ENCODE results near the gene CLEC4M. TPM values are rescaled to one million over a fixed set of nuclear protein-coding genes. Genes with fewer than 3 reads are reported as not detected.

CLEC4M gene
- total and polyA plus RNA-seq, 2 of the 8 experiments (the other 6 are each of a cell fraction or from before 2014, with no cell fraction given), result not detected

DNA sequence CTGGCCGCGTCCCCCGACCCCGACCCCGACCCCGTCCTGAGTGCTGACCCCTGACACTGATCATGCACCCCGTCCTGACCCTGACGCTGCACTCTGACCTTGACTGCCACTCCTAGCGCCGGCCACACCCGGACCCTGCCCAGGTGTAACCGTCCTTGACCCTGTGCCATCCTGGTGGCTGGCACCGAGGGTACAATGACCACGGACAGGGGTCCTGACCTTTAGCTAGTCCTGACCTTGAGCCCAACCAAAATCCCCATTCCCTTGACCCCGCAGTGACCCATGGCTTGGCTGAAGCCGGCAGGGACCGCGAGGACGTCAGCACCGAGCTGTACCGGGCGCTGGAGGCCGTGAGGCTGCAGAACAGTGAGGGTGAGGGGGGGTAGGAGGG is 25.9 kb downstream of the CLEC4M start:
- WGBS, 2 experiments (ENCODE audit: extremely low coverage in 1 of 2, insufficient coverage in 1 of 2, insufficient read length in 1 of 2, insufficient replicate concordance in 2 of 2, low coverage in 1 of 2, low lambda C conversion rate in 2 of 2, missing lambda C conversion rate in 1 of 2), result 5% methylated on average over 18 of the region's 23 CpGs; no CpG with 5 or more reads in 1 of the 2 experiments
- no peak overlapping the region for H3K56ac ChIP-seq (replicated peaks; ENCODE audit: insufficient read length, low read depth, low read length)
- H3K27me3 ChIP-seq (replicated peaks in 1 of 4; ENCODE audit: control insufficient read depth in 3 of 4, extremely low read depth in 1 of 4, insufficient read depth in 3 of 4, low read length in 3 of 4), result peaks cover 13 to 35% (median 29%) of the 10 kb centered on the region in 4 experiments
- H2AFZ ChIP-seq (ENCODE audit: low read length), result peak overlapping the region; percentile 17; the same call in 1 of the 2 replicates
- H3K4me1 ChIP-seq (replicated peaks in 1 of 4; ENCODE audit: control insufficient read depth in 3 of 4, insufficient read depth in 4 of 4, low read length in 3 of 4), result peaks cover 0 to 19% (median 12%) of the 10 kb centered on the region in 4 experiments; a peak in 6 of 7 replicates
- H3K9ac ChIP-seq (replicated peaks in 1 of 4; ENCODE audit: extremely low read depth in 1 of 4, low read depth in 3 of 4, low read length in 3 of 4), result no peak overlapping the region; a peak in 1 of 7 replicates
- H4K5ac ChIP-seq (ENCODE audit: insufficient read length, low read depth, low read length), result peak overlapping the region; percentile 5
- no peaks in the 10 kb centered on the region for H3K79me2 ChIP-seq (ENCODE audit: control insufficient read depth in 1 of 2, insufficient read depth in 2 of 2, low read length in 2 of 2)
- H3K23me2 ChIP-seq (ENCODE audit: low read depth, low read length), result peaks cover 15% of the 10 kb centered on the region
- no peaks in the 10 kb centered on the region for H3K79me1 ChIP-seq (ENCODE audit: low read depth, low read length)
- no peak overlapping the region for H3K23ac ChIP-seq (ENCODE audit: insufficient read length)
- H2BK5ac ChIP-seq (ENCODE audit: low read depth, low read length), result no peak overlapping the region; the same call in 1 of the 2 replicates
- H3K18ac ChIP-seq (ENCODE audit: extremely low read depth, low read length), result no peak overlapping the region
- peak overlapping the region; percentile 87 to 99 for H3K4me2 ChIP-seq (ENCODE audit: insufficient read depth in 1 of 2, low read depth in 2 of 2, low read length in 2 of 2)
- H4K91ac ChIP-seq (replicated peaks; ENCODE audit: insufficient read length, low read length), result no peak overlapping the region
- no peak overlapping the region for H2BK20ac ChIP-seq (ENCODE audit: low read length)
- 0 out of 2 replicates have a peak overlapping the region, but pooled peaks have one; percentile 8 for H2BK15ac ChIP-seq (ENCODE audit: low read length)
- H2BK12ac ChIP-seq (ENCODE audit: low read depth, low read length), result no peak overlapping the region
- no peak overlapping the region for H3K4ac ChIP-seq (replicated peaks; ENCODE audit: insufficient read length, low read depth, low read length)
- POLR2A ChIA-PET (ENCODE audit: partially characterized antibody), result interaction anchor here (0.6 to 4.0 kb wide), 2 partner anchors 11 to 280 kb away, joined by 3 to 13 read pairs; no protein-coding TSS in a partner anchor
- no peak overlapping the region for H2BK120ac ChIP-seq (replicated peaks; ENCODE audit: low read depth, low read length)
- H3K14ac ChIP-seq (ENCODE audit: insufficient read length), result no peak overlapping the region
- no peaks in the 10 kb centered on the region for H3K36me3 ChIP-seq (ENCODE audit: control insufficient read depth in 2 of 4, insufficient read depth in 4 of 4, low read length in 3 of 4)
- CTCF ChIA-PET (ENCODE audit: partially characterized antibody), result interaction anchor here (0.6 to 1.4 kb wide), 4 partner anchors 11 to 63 kb away, joined by 3 to 5 read pairs (median 4); no protein-coding TSS in a partner anchor
- peaks cover 0 to 2% of the 10 kb centered on the region in 2 experiments for H4K20me1 ChIP-seq (replicated peaks in 1 of 2; ENCODE audit: control insufficient read depth in 1 of 2, insufficient read depth in 2 of 2, low read length in 2 of 2)
- no peak overlapping the region for H3K27ac ChIP-seq (ENCODE audit: low read depth, low read length)
- no peaks in the 10 kb centered on the region for H3K9me3 ChIP-seq (ENCODE audit: insufficient read depth in 2 of 2, low read depth in 1 of 2, low read length in 1 of 2)
- DNase-seq (ENCODE audit: low read depth in 1 of 2, low spot score in 2 of 2) (peak in 1 of 2 experiments; percentile 66), FAIRE-seq (no peak)
- H4K8ac ChIP-seq (ENCODE audit: extremely low read depth, insufficient read depth, low read length), result peak overlapping the region; percentile 79; the same call in 1 of the 2 replicates
- H3K4me3 ChIP-seq (ENCODE audit: extremely low read depth in 1 of 4, insufficient read depth in 2 of 4, low read depth in 3 of 4, low read length in 4 of 4), result peak overlapping the region; percentile 23 to 62 (median 47)
- H2AK5ac ChIP-seq (ENCODE audit: low read depth, low read length), result no peak overlapping the region
- peak; percentile 33; the same call in 1 of the 2 replicates for TF ChIP-seq SUZ12 (IDR thresholded peaks at IDR 0.05; ENCODE audit: low read length)
- no peak for TF ChIP-seq POU5F1 (IDR thresholded peaks at IDR 0.05; ENCODE audit: low read depth, low read length)
- no peak for TF ChIP-seq EP300 (IDR thresholded peaks at IDR 0.05; ENCODE audit: borderline replicate concordance in 1 of 2, low read depth in 2 of 2, low read length in 2 of 2)

Measured in H1 (cell line).